Measurements from ENCODE around the gene C1orf210. TPM values are rescaled to one million over a fixed set of nuclear protein-coding genes. Genes with fewer than 3 reads are reported as not detected.

C1orf210 gene
- total and polyA plus RNA-seq, 4 donors, result 2.3 TPM; not detected in 3

- no peaks in the 10 kb centered on the region for H3K4me1 ChIP-seq (ENCODE audit: control insufficient read depth in 1 of 2, insufficient read depth in 2 of 2, low read length in 2 of 2)
- intact Hi-C loops (cut with DNase I), result no loop called here
- DNase-seq (peak in 1 of 2 donors; percentile 31), ATAC-seq (ENCODE audit: low FRiP score) (no peak)
- no peak overlapping the region for H3K27ac ChIP-seq (ENCODE audit: low read depth in 1 of 2, low read length in 2 of 2)
- no peak overlapping the region for H3K4me3 ChIP-seq (ENCODE audit: low read length in 2 of 2)
- H3K27me3 ChIP-seq (ENCODE audit: control insufficient read depth in 1 of 2, insufficient read depth in 2 of 2, low read length in 1 of 2), result no peaks in the 10 kb centered on the region
- no peaks in the 10 kb centered on the region for H3K9me3 ChIP-seq (ENCODE audit: control insufficient read depth, low read length)
- H3K36me3 ChIP-seq (ENCODE audit: control insufficient read depth in 1 of 2, insufficient read depth in 2 of 2, low read length in 1 of 2), result no peaks in the 10 kb centered on the region
- WGBS, 2 donors, result 95 to 97% methylated on average over 7 of the region's 7 CpGs
These were observed 11.7 kb downstream of the C1orf210 start for GRCh38 chr1:43273708-43274107.

GRCh38 chr1:43272576-43273571, 12.5 kb downstream of the C1orf210 start:
- no peak for ATAC-seq (ENCODE audit: low FRiP score)
- Histone ChIP-seq H3K4me3 (ENCODE audit: low read length in 2 of 2) (no peak overlapping the region), H3K27ac (ENCODE audit: low read depth in 1 of 2, low read length in 2 of 2) (no peak overlapping the region), H3K4me1 (ENCODE audit: control insufficient read depth in 1 of 2, insufficient read depth in 2 of 2, low read length in 2 of 2) (no peaks in the 10 kb centered on the region), H3K27me3 (ENCODE audit: control insufficient read depth in 1 of 2, insufficient read depth in 2 of 2, low read length in 1 of 2) (no peaks in the 10 kb centered on the region), H3K9me3 (ENCODE audit: control insufficient read depth, low read length) (no peaks in the 10 kb centered on the region), H3K36me3 (ENCODE audit: control insufficient read depth in 1 of 2, insufficient read depth in 2 of 2, low read length in 1 of 2) (no peaks in the 10 kb centered on the region)
- peak in 1 of 2 donors; percentile 68 for DNase-seq
- 97% methylated on average over 41 to 46 of the region's 46 CpGs for WGBS, 2 donors
- intact Hi-C loops (cut with DNase I), result no loop called here

GRCh38 chr1:43272161-43272560, 13.2 kb downstream of the C1orf210 start:
- intact Hi-C loops (cut with DNase I), result no loop called here
- H3K4me3 ChIP-seq (ENCODE audit: low read length in 2 of 2), result no peak overlapping the region
- no peak overlapping the region for H3K27ac ChIP-seq (ENCODE audit: low read depth in 1 of 2, low read length in 2 of 2)
- ATAC-seq (ENCODE audit: low FRiP score), result no peak
- DNase-seq, result peak in 1 of 2 donors; percentile 51
- H3K36me3 ChIP-seq (ENCODE audit: control insufficient read depth in 1 of 2, insufficient read depth in 2 of 2, low read length in 1 of 2), result no peaks in the 10 kb centered on the region
- 76 to 78% methylated on average over 9 of the region's 9 CpGs for WGBS, 2 donors
- H3K27me3 ChIP-seq (ENCODE audit: control insufficient read depth in 1 of 2, insufficient read depth in 2 of 2, low read length in 1 of 2), result no peaks in the 10 kb centered on the region
- no peaks in the 10 kb centered on the region for H3K9me3 ChIP-seq (ENCODE audit: control insufficient read depth, low read length)
- H3K4me1 ChIP-seq (ENCODE audit: control insufficient read depth in 1 of 2, insufficient read depth in 2 of 2, low read length in 2 of 2), result no peaks in the 10 kb centered on the region

GRCh38 chr1:43271186-43272118, 13.9 kb downstream of the C1orf210 start:
- Histone ChIP-seq H3K36me3 (ENCODE audit: control insufficient read depth in 1 of 2, insufficient read depth in 2 of 2, low read length in 1 of 2) (no peaks in the 10 kb centered on the region), H3K27me3 (ENCODE audit: control insufficient read depth in 1 of 2, insufficient read depth in 2 of 2, low read length in 1 of 2) (no peaks in the 10 kb centered on the region), H3K4me1 (ENCODE audit: control insufficient read depth in 1 of 2, insufficient read depth in 2 of 2, low read length in 2 of 2) (no peaks in the 10 kb centered on the region), H3K9me3 (ENCODE audit: control insufficient read depth, low read length) (no peaks in the 10 kb centered on the region), H3K27ac (ENCODE audit: low read depth in 1 of 2, low read length in 2 of 2) (no peak overlapping the region), H3K4me3 (ENCODE audit: low read length in 2 of 2) (no peak overlapping the region)
- ATAC-seq (ENCODE audit: low FRiP score) (no peak), DNase-seq (peak in 1 of 2 donors; percentile 44)
- intact Hi-C loops (cut with DNase I), result no loop called here
- 77 to 79% methylated on average over 12 of the region's 12 CpGs for WGBS, 2 donors

GRCh38 chr1:43270421-43271095, 14.8 kb downstream of the C1orf210 start:
- 4 to 5% methylated on average over 28 to 29 of the region's 29 CpGs for WGBS, 2 donors
- ATAC-seq (ENCODE audit: low FRiP score) (no peak), DNase-seq (peak in 1 of 2 donors; percentile 66)
- no peaks in the 10 kb centered on the region for H3K36me3 ChIP-seq (ENCODE audit: control insufficient read depth in 1 of 2, insufficient read depth in 2 of 2, low read length in 1 of 2)
- H3K4me1 ChIP-seq (ENCODE audit: control insufficient read depth in 1 of 2, insufficient read depth in 2 of 2, low read length in 2 of 2), result no peaks in the 10 kb centered on the region
- no peaks in the 10 kb centered on the region for H3K27me3 ChIP-seq (ENCODE audit: control insufficient read depth in 1 of 2, insufficient read depth in 2 of 2, low read length in 1 of 2)
- no peaks in the 10 kb centered on the region for H3K9me3 ChIP-seq (ENCODE audit: control insufficient read depth, low read length)
- H3K27ac ChIP-seq (ENCODE audit: low read depth in 1 of 2, low read length in 2 of 2), result no peak overlapping the region
- intact Hi-C loops (cut with DNase I), result no loop called here
- no peak overlapping the region for H3K4me3 ChIP-seq (ENCODE audit: low read length in 2 of 2)

GRCh38 chr1:43269627-43270375, 15.6 kb downstream of the C1orf210 start, which contains the start of gene TMEM125:
Gene TMEM125 (plus strand): TSS chr1:43269983. CDS start chr1:43272723, 2,740 bp downstream.
- Histone ChIP-seq H3K27ac (ENCODE audit: low read depth in 1 of 2, low read length in 2 of 2) (no peak within 1 kb of the TSS), H3K4me1 (ENCODE audit: control insufficient read depth in 1 of 2, insufficient read depth in 2 of 2, low read length in 2 of 2) (no peaks in the 10 kb centered on the region), H3K27me3 (ENCODE audit: control insufficient read depth in 1 of 2, insufficient read depth in 2 of 2, low read length in 1 of 2) (no peaks in the 10 kb centered on the region), H3K4me3 (ENCODE audit: low read length in 2 of 2) (no peak within 1 kb of the TSS), H3K9me3 (ENCODE audit: control insufficient read depth, low read length) (no peaks in the 10 kb centered on the region), H3K36me3 (ENCODE audit: control insufficient read depth in 1 of 2, insufficient read depth in 2 of 2, low read length in 1 of 2) (no peaks in the 10 kb centered on the region)
- 69 to 80% methylated on average over 7 of the region's 7 CpGs for WGBS, 2 donors
- intact Hi-C loops (cut with DNase I), result no loop called here
- no peak for ATAC-seq (ENCODE audit: low FRiP score)
- DNase-seq, result peak in 1 of 2 donors; percentile 59

- intact Hi-C loops (cut with DNase I), result no loop called here
- Histone ChIP-seq H3K9me3 (ENCODE audit: control insufficient read depth, low read length) (no peaks in the 10 kb centered on the region), H3K27me3 (ENCODE audit: control insufficient read depth in 1 of 2, insufficient read depth in 2 of 2, low read length in 1 of 2) (no peaks in the 10 kb centered on the region), H3K4me1 (ENCODE audit: control insufficient read depth in 1 of 2, insufficient read depth in 2 of 2, low read length in 2 of 2) (no peaks in the 10 kb centered on the region), H3K27ac (ENCODE audit: low read depth in 1 of 2, low read length in 2 of 2) (no peak overlapping the region), H3K4me3 (ENCODE audit: low read length in 2 of 2) (no peak overlapping the region), H3K36me3 (ENCODE audit: control insufficient read depth in 1 of 2, insufficient read depth in 2 of 2, low read length in 1 of 2) (no peaks in the 10 kb centered on the region)
- no peak for DNase-seq
- WGBS, 2 donors, result 79 to 90% methylated on average over 3 of the region's 3 CpGs
- ATAC-seq (ENCODE audit: low FRiP score), result no peak
These were observed 17.5 kb downstream of the C1orf210 start for GRCh38 chr1:43267818-43268425.

All from aorta (tissue), 5 donors.